Measurements from ENCODE around the gene GP1BB.

Gene GP1BB

GRCh38 chr22:19769393-19769715, 46.0 kb downstream of the GP1BB start:
- no peak for FAIRE-seq

GRCh38 chr22:19770349-19771220, 47.2 kb downstream of the GP1BB start:
- FAIRE-seq, result no peak

- FAIRE-seq, result no peak
Measured at GRCh38 chr22:19772422-19772672, 49.0 kb downstream of the GP1BB start.

GRCh38 chr22:19772673-19773469, 49.5 kb downstream of the GP1BB start:
- no peak for FAIRE-seq

- FAIRE-seq, result no peak
Measured at GRCh38 chr22:19773470-19774040, 50.2 kb downstream of the GP1BB start.

Measured in A204.1 (cell line).